ENCODE data around the gene PF4V1.

PF4V1 gene

GRCh38 chr4:73847526-73848182 is 5.4 kb upstream of the PF4V1 start:
- no peak for DNase-seq

- no peak for DNase-seq
Observed at GRCh38 chr4:73848183-73848777, 4.8 kb upstream of the PF4V1 start.

DNA sequence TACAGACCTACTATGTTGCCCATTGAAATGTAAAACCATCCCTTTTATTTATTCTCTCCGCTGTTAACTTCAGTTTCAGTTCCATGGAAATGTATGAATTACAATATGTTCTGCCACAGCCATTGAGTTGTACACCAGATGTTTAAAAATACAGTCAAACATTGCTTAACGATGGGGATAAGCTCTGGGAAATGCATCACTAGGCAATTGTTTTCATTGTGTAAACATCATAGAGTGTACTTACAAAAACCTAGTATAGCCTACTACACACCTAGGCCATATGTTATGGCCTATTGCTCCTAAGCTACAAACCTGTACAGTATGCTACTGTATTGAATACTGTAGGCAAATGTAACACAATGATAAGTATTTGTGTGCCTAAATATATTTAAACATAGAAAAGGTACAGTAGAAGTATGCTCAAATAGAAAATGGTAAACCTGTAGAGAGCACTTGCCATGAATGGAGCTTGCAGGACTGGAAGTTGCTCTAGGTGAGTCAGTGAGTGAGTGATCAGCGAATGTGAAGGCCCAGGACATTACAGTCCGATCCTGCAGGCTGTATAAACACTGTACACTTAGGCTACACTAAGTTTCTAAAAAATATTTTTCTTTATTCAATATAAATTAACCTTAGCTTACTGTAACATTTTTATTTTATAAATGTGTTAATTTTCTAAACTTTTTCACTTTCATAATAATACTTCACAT is 2.7 kb upstream of the PF4V1 start:
- no peak for DNase-seq

DNA sequence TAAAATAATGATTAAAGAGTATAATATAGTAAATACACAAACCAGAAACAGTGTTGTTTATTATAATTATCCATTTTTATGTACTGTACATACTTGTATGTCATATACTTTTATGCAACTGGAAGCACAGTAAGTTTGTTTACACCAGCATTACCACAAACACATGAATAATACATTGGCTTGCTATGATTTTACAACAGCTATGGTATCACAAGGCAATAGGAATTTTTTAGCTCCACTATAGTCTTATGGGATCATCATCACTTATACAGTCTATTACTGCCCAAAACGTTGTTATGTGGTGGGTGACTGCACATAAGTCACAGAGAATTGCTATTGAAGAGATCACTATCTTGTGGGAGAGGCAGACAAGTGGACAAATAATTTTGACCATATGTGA is 1.8 kb upstream of the PF4V1 start:
- no peak for DNase-seq

- no peak for DNase-seq
Observed at GRCh38 chr4:73852771-73853170, 325 bp upstream of the PF4V1 start.

DNA sequence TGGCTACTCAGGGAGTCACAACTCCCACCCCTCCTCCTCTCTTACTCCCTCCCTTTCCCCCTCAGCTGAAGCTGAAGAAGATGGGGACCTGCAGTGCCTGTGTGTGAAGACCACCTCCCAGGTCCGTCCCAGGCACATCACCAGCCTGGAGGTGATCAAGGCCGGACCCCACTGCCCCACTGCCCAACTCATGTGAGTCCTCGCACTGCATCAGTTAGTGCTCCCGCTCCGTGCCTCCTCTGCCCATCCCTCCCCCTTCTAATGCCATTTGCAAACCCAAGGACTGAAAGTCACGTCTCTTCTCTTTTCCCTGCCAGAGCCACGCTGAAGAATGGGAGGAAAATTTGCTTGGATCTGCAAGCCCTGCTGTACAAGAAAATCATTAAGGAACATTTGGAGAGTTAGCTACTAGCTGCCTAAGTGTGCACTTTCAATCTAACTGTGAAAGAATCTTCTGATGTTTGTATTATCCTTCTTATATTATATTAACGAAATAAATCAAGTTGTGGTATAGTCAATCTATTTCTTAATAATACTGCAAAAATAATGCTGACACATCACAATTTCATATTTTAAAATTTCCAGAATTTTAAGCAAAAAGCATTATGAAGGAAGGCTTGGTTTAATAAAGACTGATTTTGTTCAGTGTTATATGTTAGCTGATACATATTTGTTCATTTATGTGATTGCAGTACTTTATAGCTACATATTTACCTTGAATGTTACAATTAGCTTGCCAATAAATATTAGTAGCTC is 800 bp downstream of the PF4V1 start:
- DNase-seq = no peak

GRCh38 chr4:73855406-73855805 is 2.3 kb downstream of the PF4V1 start:
- no peak for DNase-seq

DNA sequence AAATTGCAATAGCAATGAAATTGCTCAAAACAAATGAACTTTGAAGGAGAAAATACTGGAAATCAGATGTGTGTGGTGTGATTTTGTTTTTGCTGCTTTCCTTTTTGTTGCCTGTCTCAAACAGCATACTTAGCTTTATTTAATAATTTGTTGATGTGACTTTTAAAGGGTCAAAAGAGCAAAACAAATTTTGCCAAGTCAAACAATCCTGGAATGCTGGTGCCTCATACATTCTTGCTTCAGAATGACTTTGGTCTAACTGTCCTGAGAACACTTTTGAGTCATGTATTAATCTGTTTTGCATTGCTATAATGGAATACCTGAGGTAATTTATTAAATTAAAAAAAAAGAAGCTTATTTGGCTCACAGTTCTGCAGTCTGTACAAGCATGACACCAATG is 3.4 kb downstream of the PF4V1 start:
- no peak for DNase-seq

DNA sequence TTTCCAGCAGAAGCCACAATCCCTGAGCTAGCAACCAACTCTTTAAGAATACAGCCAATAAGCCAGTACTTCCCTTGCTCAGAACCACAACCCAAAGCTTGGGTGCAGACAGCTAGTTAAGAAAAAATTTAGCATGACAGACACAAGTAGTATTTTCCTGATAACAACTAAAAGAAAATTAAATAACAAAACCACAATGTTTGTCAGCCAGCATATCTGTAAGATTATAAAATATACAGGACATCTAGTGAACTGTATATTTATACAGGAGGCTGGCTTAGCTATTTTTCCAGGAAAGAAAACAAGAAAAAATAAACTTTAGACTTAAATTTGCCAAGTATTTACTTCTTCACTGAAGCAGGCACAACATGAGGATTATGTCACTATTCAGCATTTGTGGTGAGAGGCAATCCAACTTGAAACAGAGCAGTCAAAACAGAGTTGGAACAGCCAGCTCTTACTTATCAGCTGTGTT is 6.6 kb downstream of the PF4V1 start:
- DNase-seq = no peak

GRCh38 chr4:73860181-73860580 is 7.1 kb downstream of the PF4V1 start:
- DNase-seq = no peak

- DNase-seq = no peak
Observed at GRCh38 chr4:73860917-73861316, 7.8 kb downstream of the PF4V1 start.

DNA sequence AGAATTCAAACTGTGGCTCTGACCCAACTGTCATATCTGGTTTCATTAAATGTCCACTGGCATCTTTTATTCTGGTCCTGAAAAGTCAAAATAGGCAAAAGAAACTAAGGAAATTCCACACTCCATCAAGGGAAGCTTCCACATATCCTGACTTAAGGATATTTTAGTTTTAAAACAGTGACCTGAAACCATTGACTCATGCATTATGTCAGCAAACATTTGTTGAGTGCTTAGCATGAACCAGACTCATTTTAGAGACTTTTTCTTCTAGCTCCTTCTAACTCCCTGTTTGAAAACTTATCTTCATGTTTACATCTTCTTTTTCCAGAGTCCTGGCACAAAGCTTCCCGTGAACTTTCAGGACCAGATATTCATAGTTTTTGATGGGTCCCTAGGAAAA is 9.2 kb downstream of the PF4V1 start:
- DNase-seq = no peak

- peak in 1 of 2 experiments; percentile 37 for DNase-seq
Observed at GRCh38 chr4:73864365-73864764, 11.3 kb downstream of the PF4V1 start.

- no peak for DNase-seq
Observed at GRCh38 chr4:73864961-73865360, 11.9 kb downstream of the PF4V1 start.

GRCh38 chr4:73865431-73866096 is 12.5 kb downstream of the PF4V1 start:
- DNase-seq = no peak

DNA sequence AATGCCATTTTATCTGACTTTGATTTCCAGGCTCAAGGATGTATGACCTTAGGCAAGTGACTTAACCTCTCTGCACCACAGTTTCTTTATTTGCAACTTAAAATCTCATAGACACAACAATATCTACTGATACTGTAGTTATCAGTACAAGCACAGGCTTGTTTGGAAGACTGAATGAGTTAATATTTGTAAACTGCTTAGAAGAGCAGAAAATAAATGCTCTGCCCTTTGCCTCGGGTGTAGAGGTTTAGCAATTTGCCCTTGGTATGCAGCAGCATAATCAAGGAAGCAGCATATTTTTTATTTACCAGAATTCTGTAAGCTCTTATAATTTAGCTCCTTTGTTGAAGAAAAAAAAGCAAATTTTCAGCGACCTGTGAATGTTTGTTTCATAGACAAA is 13.2 kb downstream of the PF4V1 start:
- DNase-seq = no peak

GRCh38 chr4:73867783-73868182 is 14.7 kb downstream of the PF4V1 start:
- peak; percentile 30 to 40 for DNase-seq

GRCh38 chr4:73868206-73869129 is 15.4 kb downstream of the PF4V1 start:
- DNase-seq = no peak

DNA sequence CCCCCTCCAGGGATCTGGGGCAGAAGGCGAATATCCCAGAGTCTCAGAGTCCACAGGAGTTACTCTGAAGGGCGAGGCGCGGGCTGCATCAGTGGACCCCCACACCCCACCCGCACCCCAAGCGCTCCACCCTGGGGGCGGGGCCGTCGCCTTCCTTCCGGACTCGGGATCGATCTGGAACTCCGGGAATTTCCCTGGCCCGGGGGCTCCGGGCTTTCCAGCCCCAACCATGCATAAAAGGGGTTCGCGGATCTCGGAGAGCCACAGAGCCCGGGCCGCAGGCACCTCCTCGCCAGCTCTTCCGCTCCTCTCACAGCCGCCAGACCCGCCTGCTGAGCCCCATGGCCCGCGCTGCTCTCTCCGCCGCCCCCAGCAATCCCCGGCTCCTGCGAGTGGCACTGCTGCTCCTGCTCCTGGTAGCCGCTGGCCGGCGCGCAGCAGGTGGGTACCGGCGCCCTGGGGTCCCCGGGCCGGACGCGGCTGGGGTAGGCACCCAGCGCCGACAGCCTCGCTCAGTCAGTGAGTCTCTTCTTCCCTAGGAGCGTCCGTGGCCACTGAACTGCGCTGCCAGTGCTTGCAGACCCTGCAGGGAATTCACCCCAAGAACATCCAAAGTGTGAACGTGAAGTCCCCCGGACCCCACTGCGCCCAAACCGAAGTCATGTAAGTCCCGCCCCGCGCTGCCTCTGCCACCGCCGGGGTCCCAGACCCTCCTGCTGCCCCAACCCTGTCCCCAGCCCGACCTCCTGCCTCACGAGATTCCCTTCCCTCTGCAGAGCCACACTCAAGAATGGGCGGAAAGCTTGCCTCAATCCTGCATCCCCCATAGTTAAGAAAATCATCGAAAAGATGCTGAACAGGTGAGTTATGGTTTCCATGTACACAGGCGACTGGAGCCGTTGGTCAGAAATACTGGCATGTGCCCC is 16.3 kb downstream of the PF4V1 start, which contains the start of gene CXCL1:
Gene CXCL1 (plus strand): TSS at position 264 of the 926 bp plus-strand sequence. CDS start 78 bp downstream, at position 342.
- DNase-seq = no peak

- DNase-seq = peak; percentile 19 to 24
Observed at GRCh38 chr4:73870260-73870659, 17.2 kb downstream of the PF4V1 start.
